GM12891 (cell line): ENCODE results near the gene PSTPIP1.

Experiments
- POLR2A ChIP-seq: IDR thresholded peaks from 2 replicates; pipeline ENCODE4 v1.6.1; 2011; ENCODE audit warnings: low read depth, low read length, control low read depth
- POLR2AphosphoS5 ChIP-seq: IDR thresholded peaks from 2 replicates; pipeline ENCODE4 v1.6.1; 2011; ENCODE audit warnings: low read depth, low read length, control low read depth
- POU2F2 ChIP-seq: IDR thresholded peaks from 2 replicates; pipeline ENCODE4 v1.6.1; 2011; ENCODE audit warnings: low read depth, mild to moderate bottlenecking, control low read depth, low read length, moderate library complexity
- SPI1 ChIP-seq: IDR thresholded peaks from 2 replicates; pipeline ENCODE4 v1.6.1; 2011; ENCODE audit warnings: low read depth, low read length, control low read depth

DNA sequence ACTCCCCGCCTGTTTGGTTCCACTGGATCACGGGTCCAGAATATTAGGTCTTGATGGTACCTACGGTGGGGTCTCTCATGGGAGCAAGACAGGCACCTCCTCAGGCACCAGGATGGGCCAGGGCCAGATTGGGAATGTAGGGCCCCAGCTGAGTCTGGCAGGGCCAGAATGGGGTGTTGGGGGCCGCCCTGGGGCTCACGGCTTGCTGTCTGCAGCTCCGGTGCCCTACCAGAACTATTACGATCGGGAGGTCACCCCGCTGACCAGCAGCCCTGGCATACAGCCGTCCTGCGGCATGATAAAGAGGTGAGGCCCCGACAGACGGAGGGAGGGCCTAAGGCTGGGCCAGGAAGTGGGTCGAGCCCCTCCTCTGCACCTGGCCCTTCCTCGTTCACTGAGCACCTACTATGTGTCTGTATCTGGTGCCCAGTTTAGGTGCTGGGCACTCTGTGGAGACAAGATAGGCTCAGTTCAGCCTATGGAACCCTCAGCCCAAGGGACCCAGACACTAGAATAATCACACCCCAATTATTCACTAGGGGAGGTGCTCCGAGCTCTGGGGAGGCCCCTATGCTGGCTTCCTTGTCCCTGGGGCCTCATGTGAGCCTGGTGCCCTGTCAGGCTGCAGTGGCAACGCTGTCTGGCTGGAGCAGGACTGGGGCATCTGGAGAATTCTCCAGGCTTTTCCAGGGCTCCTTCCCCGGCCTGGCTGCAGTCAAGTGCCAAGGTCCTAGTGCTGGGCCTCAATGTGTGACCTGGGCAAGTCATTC is 37.9 kb downstream of the PSTPIP1 start:
- TF ChIP-seq POLR2A (no peak), SPI1 (no peak), POLR2AphosphoS5 (no peak), POU2F2 (no peak)
